Fibroblast of skin of back (primary cell): ENCODE results near the gene ARHGEF11.

Source experiments
- DNase-seq: peaks from one replicate; pipeline ENCODE4 v3.0.0-alpha.2; 2013

The ARHGEF11 gene

DNA sequence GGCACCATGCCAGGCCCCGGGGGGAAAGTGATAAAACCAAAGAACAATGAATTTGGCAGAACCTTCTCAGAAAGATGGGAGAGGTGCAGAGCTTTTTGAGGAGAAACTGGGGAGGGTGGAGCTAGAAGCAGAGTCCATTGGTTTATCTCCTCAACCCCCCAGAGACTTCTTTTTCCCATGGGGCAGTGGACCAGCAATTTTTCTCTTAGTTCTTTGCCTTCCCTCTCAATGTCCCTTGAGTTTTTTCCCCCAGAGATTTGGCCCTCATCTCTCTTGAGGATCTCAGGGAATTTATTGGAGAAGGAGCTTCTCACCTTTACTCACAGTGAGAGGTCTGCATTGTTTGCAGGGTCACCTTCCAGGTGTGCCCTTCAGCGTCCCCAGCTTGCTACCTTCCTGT is 5.3 kb upstream of the ARHGEF11 start:
- DNase-seq = no peak

DNA sequence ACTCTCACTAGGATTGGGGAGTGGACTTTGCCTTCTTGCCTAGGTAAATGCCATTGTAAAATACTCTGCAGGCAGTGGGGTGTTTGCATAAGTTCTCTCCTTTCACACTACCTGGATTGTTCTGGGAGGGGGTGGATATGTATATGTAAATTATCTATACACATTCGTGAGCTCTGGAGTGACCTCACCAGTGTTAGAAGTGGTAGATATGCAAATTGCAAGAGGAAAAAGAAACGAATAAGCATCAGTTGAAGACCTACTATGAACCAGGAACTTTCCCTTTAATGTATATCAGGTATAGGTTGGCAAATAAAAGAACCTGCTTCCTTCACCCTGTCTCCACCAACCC is 1.5 kb upstream of the ARHGEF11 start:
- no peak for DNase-seq

DNA sequence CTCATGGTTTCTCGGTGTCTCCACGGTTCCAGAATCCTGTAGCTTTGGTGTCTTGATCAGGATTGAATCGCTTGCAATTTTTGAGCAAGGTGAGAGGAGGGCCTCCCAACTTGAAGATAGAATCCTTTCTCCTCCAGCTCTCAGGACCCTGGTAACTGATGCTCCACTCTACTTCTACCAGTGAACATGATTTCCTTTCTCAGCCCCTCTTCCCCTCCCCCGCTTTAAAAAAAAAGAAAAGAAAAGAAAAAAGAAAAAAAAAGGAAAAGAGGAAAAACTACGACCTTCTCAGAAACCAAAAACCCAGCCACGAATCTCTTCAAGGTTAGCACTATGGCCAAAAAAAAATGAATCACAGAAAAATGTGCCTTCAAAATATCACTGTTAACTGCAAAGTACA is 1.2 kb downstream of the ARHGEF11 start:
- DNase-seq = no peak

DNA sequence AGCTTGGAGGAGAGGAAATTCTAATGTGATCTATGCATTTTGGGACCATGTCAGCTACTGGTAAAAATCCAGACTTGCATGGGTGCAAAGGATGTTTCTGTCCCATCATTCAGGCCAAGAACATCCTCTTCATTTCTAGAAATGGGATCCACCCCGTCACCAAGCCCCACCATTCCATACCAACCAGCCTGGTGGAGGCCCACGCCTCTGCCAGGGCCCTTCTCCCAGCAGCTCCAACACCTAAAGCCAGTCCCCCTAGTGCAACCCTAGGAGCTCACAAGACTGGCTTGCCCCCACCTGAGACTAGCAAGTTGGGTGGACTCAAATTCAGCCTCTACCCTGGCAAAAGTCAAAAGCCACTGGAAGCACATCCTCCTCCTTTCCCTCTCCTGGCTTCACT is 1.9 kb downstream of the ARHGEF11 start:
- no peak for DNase-seq

DNA sequence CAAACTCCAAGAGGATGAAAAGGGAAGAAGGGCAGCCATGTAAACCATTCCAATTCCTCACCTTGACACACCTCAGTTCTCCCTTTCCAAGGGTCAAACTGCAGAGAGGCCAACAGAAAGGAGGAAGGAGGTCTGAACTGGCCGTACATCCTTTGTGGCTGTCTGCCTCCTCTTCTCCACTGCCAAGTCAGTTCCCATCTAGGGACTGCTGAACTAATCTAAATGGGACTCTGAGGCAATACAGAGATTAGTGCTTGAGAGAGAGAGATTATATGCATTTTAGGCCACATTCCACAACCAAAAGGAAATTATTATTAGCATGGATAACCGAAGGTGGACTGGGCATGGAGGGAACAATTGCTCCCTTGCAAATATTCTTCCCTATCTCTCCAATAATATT is 2.7 kb downstream of the ARHGEF11 start:
- no peak for DNase-seq

DNA sequence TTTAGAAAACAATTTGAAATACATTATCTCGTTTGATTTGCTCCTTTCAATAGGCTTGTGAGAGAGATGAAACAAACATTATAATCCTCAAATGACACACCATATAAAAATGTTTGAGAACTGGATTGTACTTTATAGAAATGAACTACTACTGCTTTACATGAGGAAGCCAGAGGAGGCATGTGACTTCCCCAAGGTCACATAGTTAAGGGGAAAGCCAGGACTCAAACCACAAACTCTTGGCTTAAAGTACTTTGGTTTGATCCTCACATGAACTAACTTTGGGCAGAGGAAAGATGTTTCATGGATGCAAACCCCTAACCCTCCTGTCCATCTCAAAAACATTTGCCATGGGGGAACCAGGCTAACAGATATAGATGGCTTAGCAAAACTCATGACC is 4.7 kb downstream of the ARHGEF11 start:
- peak; percentile 35 for DNase-seq

DNA sequence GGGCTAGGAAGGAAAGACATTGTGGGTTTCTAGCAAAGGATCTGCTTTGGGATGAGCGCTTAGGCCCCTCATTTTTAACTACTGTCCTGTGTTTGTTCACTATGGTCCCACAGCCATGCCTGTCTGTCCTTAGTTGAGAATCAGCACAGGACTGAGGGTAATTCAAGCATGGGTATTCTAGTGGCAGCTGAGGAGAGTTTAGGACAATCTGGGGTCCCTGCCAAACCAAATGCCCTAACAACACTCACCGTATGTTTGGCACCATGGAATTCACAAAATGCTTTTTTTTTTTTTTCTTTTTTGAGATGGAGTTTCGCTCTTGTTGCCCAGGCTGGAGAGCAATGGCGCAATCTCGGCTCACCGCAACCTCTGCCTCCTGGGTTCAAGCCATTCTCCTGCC is 10.4 kb downstream of the ARHGEF11 start:
- no peak for DNase-seq

DNA sequence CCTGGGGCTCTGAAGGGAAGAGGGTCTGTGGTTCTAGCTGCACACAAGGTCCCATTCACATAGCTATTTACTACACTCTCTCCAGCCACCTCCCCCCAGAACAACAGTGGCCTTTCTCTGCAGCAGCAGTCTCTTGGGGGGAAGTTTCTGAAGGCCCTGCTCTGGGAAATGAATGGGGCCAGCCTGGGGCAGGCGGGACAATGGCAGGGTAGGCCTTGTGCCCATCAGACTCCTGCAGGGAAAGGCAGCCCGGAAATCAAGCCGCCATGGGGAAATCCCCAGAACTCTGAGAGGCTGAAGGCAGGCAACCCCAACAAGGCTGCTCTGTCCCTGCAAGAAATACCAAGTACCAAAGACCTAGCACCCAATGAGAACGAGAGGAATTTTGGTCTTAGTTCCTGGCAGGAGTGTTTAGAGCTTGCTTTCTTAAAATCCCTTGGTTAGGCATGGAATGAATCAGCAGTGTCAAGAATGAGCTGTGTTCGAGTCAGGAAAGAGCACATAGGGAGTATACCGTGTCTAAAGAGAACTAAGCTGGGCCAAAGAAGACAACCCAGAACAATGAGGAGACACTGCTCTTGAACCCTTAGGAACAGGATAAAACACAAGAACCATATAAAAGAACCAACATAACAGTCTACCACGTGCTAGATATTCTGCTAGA is 11.3 kb downstream of the ARHGEF11 start:
- no peak for DNase-seq

DNA sequence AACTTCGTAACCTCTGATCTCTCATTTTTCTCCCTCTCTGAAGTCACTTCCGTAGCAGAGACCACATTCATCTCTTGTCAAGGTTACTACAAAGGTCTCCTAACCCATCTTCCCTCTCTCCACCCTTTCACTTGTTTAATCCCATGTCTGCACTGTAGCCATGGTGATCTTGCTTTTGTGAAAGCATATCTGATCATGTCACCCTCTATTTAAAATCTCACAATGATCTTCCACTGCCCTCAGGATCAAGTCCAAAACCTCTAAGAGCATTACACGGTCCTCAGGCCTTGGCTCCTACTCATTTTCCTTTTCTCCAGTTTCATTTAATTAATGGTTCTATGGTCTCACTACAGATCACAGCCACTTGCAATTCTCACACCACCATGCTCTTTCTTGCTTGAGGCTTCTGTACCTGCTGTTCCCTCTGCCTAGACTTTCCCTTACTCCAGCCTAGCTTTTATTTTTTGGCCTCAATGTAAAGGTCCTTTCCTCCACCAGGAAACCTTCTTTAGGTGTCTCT is 12.1 kb downstream of the ARHGEF11 start:
- no peak for DNase-seq

DNA sequence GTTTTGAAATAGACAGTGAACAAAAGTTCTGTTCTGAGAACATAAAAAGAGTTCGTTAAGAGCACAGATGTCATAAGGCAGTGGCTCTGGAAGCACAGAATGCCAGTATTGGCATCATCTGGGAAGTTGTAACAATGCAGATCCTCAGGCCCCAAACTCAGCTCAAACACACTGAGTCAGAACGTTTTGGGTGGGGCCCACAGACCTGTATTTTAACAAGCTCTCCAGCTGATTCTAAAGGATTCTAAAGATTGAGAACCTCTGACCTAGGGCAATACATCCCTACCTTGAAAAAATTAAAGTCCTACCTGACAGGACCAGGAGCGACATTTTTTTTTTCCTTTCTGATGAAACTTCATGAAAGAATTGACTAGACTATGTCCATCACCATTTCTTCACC is 13.2 kb downstream of the ARHGEF11 start:
- no peak for DNase-seq

DNA sequence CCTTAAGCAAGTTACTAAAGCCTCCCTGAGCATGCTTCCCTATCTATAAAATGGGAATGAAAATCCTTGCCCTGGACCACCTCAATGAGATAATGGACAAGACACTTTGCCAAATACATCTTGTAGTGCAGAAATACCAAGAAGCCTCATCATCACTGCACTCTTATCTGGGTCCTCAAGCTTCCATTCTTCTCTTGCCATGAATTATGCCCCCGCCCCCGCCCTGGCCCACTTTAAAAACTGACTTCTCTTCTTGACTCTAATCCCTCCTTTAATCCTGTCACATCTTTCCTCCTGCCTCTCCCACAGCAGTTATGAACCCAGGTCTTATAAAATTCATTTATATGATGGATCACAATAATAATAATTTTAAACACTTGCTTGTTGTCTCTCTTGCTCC is 14.8 kb downstream of the ARHGEF11 start:
- DNase-seq = no peak

DNA sequence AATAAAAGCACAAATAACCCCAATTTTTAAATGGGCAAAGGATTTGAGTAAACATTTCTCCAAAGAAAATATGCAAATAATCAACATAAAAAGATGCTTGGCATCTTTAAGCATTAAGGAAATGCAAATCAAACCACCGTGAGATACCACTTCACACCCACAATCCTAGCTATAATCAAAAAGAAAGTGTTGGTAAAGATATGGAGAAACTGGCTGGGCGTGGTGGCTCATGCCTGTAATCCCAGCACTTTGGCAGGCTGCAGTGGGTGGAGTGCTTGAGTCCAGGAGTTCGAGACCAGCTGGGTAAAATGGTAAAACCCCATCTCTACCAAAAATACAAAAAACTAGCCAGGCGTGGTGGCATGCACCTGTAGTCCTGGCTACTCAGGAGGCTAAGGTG is 16.9 kb downstream of the ARHGEF11 start:
- no peak for DNase-seq

DNA sequence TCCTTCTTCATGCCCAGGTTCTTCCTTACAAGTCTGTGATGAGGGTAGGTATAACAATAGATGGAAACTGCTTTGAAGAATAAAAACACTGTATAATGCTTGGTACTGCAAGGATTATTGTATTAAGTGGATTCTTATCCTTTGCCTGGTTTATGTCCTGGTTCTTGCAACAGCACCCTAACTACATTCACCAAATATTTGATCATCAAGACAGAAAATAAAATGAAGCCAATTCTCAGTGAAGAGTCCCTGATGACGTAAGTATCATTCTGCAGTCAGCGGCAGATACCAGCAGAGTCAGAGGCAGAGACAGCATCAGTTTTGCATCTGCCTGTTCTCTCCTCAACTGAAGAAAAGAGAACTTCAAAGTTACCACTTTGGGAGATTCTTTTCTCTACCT is 19.7 kb downstream of the ARHGEF11 start:
- DNase-seq = no peak

DNA sequence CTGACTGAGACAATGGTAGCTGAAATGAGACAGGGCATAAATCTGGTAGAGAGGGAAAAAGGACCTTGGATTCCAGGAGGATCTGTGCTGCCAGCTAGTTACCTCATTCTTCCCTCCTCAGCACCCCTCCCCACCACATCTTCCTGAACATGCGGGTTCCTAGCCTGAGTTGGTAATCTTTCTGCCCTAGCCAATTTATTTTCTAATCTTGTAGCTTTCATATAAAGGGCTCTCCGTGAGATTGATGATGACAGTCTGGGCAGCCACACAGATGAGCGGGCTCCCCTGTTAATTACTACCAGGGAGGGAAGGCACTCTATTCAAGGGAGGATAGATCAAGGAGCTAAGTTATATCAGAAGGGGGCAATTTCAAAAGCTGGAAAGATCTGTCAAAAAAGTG is 20.2 kb downstream of the ARHGEF11 start:
- DNase-seq = no peak

DNA sequence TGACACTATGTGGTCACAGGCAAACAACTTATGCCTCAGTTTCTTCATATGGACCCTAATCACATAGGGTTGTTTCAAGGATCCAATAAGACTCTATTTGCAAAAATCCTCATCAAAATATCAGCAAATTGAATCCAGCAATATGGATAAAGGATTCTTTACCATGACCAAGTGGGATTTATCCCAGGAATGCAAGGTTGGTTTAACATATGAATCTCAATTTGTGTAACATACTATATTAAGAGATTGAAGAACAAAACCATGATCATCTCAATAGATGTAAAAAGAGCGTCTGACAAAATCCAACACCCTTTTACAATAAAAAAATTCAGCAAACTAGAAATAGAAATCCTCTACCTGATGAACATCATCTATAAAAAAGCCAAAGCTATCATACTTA is 23.9 kb downstream of the ARHGEF11 start:
- DNase-seq = no peak

DNA sequence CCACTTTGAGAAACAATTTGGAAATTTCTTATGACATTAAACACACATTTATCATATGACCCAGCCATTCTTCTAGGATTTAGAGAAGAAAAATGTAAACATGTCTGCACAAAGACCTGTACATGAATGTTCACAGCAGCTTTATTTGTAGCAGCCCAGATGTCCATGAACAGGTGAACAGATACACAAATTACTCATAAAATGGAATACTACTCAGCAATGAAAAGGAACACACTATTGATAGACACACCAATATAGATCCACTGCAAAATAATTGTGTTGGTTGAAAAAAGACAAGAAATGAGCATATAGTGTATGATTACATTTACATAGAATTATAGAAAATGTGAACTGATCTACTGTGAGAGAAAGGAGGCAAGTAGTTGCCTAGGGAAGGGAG is 26.1 kb downstream of the ARHGEF11 start:
- no peak for DNase-seq

DNA sequence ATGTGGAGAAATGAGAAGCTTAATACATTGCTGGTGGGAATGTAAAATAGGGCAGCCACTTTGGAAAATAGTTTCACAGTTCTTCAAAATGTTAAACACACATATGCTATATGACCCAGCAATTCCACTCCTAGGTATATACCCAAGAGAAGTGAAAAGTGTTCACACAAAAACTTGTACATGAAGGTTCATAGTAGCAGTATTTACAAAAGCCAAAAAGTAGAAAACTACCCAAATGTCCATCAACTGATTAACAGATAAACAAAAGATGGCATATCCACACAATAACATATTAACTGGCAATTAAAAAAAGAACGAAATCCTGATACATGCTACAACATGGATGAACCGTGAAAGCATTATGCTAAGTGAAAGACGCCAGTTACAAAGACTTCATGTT is 33.7 kb downstream of the ARHGEF11 start:
- DNase-seq = no peak

DNA sequence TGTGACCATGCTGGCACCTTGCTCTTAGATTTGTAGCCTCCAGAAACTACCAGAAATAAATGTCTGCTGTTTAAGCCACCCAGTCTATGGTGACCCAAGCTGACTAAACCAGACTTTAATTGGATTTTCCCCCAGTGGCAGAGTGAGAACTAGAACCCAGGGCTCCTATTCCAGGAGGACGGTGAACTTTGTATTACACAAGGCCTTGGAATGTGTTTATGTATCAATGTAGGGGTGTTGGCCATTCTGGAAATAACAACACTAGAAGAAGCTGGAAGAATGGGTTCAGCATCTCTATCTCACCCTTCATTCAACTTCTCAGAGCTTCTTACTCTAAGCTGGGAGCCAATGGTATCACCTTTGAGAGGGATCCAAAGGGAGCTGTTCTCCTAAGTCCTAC is 37.0 kb downstream of the ARHGEF11 start:
- no peak for DNase-seq

DNA sequence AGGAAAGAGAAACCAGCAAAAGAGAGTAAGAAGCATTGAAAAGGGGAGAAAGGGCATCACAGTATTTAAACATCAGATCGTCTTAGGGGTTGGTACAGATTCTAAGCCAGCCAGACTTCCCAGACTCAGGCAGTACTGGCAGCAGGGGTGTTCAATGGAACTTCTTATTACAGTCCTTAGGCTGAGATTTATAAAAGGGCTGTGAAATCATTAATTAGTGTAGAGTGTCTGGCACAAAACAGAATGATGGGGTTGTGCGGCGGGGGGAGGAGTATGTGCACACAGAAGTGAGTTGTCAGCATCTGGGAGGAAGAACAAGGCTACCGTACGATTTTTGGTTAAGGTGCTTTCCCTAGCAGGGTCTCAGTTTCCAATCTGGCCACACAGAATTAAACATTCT is 38.2 kb downstream of the ARHGEF11 start:
- no peak for DNase-seq

DNA sequence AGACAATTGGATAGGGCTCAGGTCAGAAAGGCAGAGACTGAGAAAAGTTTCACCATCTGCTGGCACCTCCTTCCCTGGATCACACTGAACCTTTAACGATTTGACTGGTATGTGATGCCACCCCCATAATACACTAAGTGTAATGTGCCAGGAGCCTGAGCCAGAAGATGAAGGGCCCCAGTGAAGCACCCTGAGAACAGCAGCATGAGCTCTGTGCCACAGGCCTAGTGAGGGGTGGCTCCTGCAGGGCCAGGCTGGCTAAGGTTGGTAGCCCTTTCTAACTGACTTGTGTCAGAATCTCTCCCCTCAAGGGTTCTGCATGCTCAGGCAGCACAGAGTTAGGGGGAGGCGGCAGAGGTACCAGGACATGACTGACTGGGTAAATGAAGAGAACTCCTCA is 38.9 kb downstream of the ARHGEF11 start:
- DNase-seq = no peak

DNA sequence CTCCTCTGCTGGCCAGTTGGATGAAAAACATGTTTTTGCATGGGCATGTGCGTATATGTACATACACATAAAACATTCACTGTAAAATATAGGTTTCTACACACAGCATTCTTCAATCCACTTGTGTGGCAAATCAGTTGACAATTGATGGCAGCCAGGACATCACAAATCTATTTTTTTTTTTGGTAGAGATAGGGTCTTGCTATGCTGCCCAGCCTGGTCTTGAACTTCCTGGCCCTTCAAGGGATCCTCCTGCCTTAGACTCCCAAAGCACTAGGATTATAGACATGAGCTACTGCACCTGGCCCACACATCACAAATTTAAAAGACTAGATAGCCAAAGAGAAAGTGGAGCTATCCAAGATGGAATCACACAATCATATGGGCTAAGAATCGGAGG is 39.6 kb downstream of the ARHGEF11 start:
- no peak for DNase-seq

DNA sequence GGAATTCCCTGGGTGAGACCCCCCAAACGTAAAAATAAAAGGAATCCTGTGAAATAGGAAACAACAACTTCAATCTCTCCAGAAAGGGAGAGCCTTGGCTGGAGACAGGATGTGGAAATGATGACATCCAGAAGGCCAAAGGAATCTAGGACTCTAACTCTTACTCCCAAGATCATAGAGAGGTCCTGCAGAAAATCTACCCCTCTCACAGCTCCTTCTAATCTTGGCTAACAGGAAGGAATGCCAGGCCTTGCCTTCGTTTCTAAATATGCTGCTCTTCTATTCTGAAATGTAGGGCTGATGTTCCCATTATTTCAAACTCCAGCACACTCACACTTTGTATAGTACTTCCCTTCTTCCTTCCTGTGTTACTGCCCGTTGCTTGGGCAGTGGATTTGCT is 40.7 kb downstream of the ARHGEF11 start:
- DNase-seq = peak; percentile 42

DNA sequence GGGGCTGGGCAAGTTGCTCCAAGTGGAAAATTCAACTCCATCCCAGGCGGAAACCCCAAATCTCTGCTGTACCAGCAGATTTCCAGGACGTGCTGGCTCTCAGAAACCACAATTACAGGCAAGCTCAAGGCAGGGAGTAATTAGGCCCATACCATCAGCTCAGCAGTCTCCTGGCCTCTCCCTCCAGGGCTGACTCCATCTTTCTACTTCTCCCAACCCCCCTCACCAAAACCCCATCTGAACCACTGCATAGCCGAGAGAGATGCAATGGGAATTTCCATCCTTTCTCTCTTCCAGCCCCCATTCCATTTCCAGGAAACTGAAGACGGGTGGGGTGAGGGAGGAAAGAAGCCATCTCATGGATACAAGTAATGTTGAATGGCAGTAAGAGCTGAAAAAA is 41.2 kb downstream of the ARHGEF11 start:
- DNase-seq = peak; percentile 21

DNA sequence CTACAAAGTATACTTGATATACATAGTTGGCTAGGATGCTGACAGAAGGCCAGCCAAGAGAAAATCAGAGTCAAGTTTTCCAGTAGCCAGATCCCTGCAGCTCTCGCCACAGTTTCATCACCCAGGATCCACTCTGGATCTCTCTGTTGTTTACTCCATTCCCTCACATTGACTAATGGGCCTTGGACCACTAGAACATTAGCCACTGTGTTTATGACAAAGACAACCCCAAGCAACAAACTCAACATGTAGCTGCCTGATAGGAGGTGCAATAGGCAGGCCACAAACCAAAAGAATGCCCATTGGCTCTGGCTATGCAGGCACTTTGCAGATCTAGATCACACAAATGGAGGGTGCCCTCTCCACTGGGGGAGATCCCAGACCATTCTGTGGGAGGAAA is 44.2 kb downstream of the ARHGEF11 start:
- DNase-seq = no peak

DNA sequence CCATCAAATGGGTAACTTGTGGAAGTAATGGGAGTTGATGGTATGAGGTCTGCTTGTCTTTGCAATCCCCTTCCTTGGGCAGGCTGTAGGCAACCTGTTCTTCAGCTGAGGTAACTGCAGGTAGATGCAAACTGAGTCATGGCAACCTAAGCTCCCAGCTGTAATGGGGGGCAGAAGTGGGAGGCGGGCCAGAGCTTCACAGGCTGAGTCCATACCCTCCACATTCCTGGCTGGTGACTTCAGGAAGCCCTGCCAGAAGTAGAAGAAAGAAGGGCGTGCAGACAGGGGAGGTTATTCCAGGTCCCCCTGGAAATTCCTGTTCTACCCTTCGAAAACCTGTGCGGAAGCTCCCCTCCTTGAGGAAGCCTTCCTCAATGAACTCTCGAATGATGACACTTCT is 44.9 kb downstream of the ARHGEF11 start:
- DNase-seq = peak; percentile 16
